HepG2 (cell line): ENCODE results near the gene DPCD. TPM values are rescaled to one million over a fixed set of nuclear protein-coding genes. Genes with fewer than 3 reads are reported as not detected.

Experiments
- ATAC-seq: fragments of 200-7000 bp; cut with Tn5 transposase; 3 replicates; pipeline ENCODE4 v1.9.1; 2020; ENCODE audit warnings: mild to moderate bottlenecking, moderate library complexity
- BruUV-seq: library from RNA; stranded (reverse); fragments of 400-500 nt; replicated peaks from 2 replicates; lab custom pipeline; 2021; lab: Mats Ljungman, UMichigan
- CTCF ChIA-PET: fragments of 300-600 bp; formaldehyde crosslinking; extraction: SDS; loops from one replicate; lab custom pipeline; 2021; ENCODE audit warnings: low total read pairs, inconsistent platforms, low intra/inter-chr PET ratio; lab: Yijun Ruan, JAX
- POLR2A ChIA-PET: fragments of 350-600 bp; sonication (Branson Sonifier 250); formaldehyde crosslinking; loops from one replicate; lab custom pipeline; 2020; ENCODE audit warnings: antibody characterized with exemption, inconsistent platforms; lab: Yijun Ruan, JAX
- DNase-seq: peaks from one replicate; pipeline ENCODE4 v3.0.0-alpha.2; 2015; ENCODE audit warnings: low spot score
- FAIRE-seq: peaks from 3 replicates; lab custom pipeline; 2011; peaks lifted over from hg19 to GRCh38; lab: Jason Lieb, UNC
- H2AFZ ChIP-seq: one replicate; pipeline ENCODE4 v1.6.1; 2011; ENCODE audit warnings: low read length, inconsistent platforms
- H3K27ac ChIP-seq: fragments of 300-600 bp; 3 replicates; pipeline ENCODE4 v1.8.0; 2011; ENCODE audit warnings: mixed run types, mild to moderate bottlenecking, mixed read lengths, low read length, inconsistent platforms; ENCODE audit not compliant: insufficient read depth; ENCODE audit errors: extremely low read length
- H3K27me3 ChIP-seq, 2 experiments: fragments of 200-600 bp in 1 of 2; 2 replicates in 1 of 2; 3 replicates in 1 of 2; pipeline versions ENCODE4 v1.6.0 to v1.8.0; 2011; ENCODE audit warnings: low read length in 2 of 2, mild to moderate bottlenecking in 2 of 2, moderate library complexity in 2 of 2, inconsistent platforms in 1 of 2; ENCODE audit not compliant: insufficient read depth in 2 of 2, control insufficient read depth in 1 of 2
- H3K36me3 ChIP-seq, 2 experiments: fragments of 200-600 bp in 1 of 2; replicated peaks in 1 of 2; 2 replicates in 1 of 2; 3 replicates in 1 of 2; pipeline versions ENCODE4 v1.5.1 to v1.8.0; 2011; ENCODE audit warnings: low read length in 2 of 2, inconsistent platforms in 1 of 2; ENCODE audit not compliant: insufficient read depth in 2 of 2, control insufficient read depth in 1 of 2
- H3K4me1 ChIP-seq: 2 replicates; pipeline ENCODE4 v1.5.1; 2012; ENCODE audit warnings: low read length, inconsistent platforms; ENCODE audit not compliant: insufficient read depth
- H3K4me2 ChIP-seq: 2 replicates; pipeline ENCODE4 v1.6.0; 2011; ENCODE audit warnings: low read depth, low read length, inconsistent platforms
- H3K4me3 ChIP-seq, 3 experiments: fragments of 200-600 bp in 1 of 3; sonication (generic), shearing (Covaris generic) in 1 of 3; replicated peaks in 1 of 3; 2 replicates each; pipeline ENCODE4 v1.5.1; 2011 to 2016; ENCODE audit warnings: low read length in 3 of 3, inconsistent platforms in 2 of 3, low read depth in 2 of 3, mild to moderate bottlenecking in 2 of 3, control low read depth in 1 of 3, mixed read lengths in 1 of 3; ENCODE audit not compliant: insufficient read depth in 1 of 3
- H3K79me2 ChIP-seq: one replicate; pipeline ENCODE4 v1.6.1; 2011; ENCODE audit warnings: low read length, inconsistent platforms; ENCODE audit not compliant: insufficient read depth
- H3K9ac ChIP-seq: 2 replicates; pipeline ENCODE4 v1.6.0; 2011; ENCODE audit warnings: mild to moderate bottlenecking, low read depth, low read length, inconsistent platforms; ENCODE audit not compliant: insufficient read depth
- H3K9me3 ChIP-seq: 2 replicates; pipeline ENCODE4 v1.5.1; 2012; ENCODE audit warnings: mild to moderate bottlenecking, low read length
- H4K20me1 ChIP-seq: 2 replicates; pipeline ENCODE4 v1.6.0; 2011; ENCODE audit warnings: inconsistent platforms, mild to moderate bottlenecking, low read length, moderate library complexity; ENCODE audit not compliant: insufficient read depth
- ARHGAP35 ChIP-seq: sonication (generic); formaldehyde crosslinking; IDR thresholded peaks from 2 replicates; pipeline ENCODE4 v1.9.0; 2022; ENCODE audit warnings: mild to moderate bottlenecking, inconsistent platforms, moderate library complexity, missing genetic modification reagents, borderline replicate concordance
- GATAD1 ChIP-seq: IDR thresholded peaks from 2 replicates; pipeline ENCODE4 v1.6.1; 2016; ENCODE audit warnings: missing genetic modification reagents, missing compliant biosample characterization
- NCOA5 ChIP-seq: sonication (generic); formaldehyde crosslinking; IDR thresholded peaks from 2 replicates; pipeline ENCODE4 v1.4.0; 2020; ENCODE audit warnings: missing genetic modification reagents
- NFE2L2 ChIP-seq: fragments of 150-350 bp; IDR thresholded peaks from 2 replicates; pipeline ENCODE4 v1.6.1; 2014; ENCODE audit warnings: low read length
- SNRNP70 ChIP-seq: fragments of 200-400 bp; formaldehyde crosslinking; IDR thresholded peaks from 2 replicates; pipeline ENCODE4 v1.6.1; 2017; ENCODE audit warnings: mild to moderate bottlenecking, low read depth, low read length, moderate library complexity
- ZIK1 ChIP-seq: sonication (generic); formaldehyde crosslinking; IDR thresholded peaks from 2 replicates; pipeline ENCODE4 v1.5.0; 2020; ENCODE audit warnings: mild to moderate bottlenecking, low read depth, missing genetic modification reagents, borderline replicate concordance
- ZNF12 ChIP-seq: sonication (generic); formaldehyde crosslinking; IDR thresholded peaks from 2 replicates; pipeline ENCODE4 v1.5.0; 2020; ENCODE audit warnings: missing genetic modification reagents
- ZNF20 ChIP-seq: sonication (generic); formaldehyde crosslinking; IDR thresholded peaks from 2 replicates; pipeline ENCODE4 v1.4.0; 2020; ENCODE audit warnings: mild to moderate bottlenecking, moderate library complexity, missing genetic modification reagents
- ZNF205 ChIP-seq: IDR thresholded peaks from 2 replicates; pipeline ENCODE4 v1.6.1; 2018; ENCODE audit warnings: missing biosample characterization, missing genetic modification reagents
- ZNF451 ChIP-seq: sonication (generic); formaldehyde crosslinking; IDR thresholded peaks from 2 replicates; pipeline ENCODE4 v1.5.0; 2020; ENCODE audit warnings: mild to moderate bottlenecking, missing genetic modification reagents
- ZNF572 ChIP-seq: sonication (generic); formaldehyde crosslinking; IDR thresholded peaks from 2 replicates; pipeline ENCODE4 v1.5.1; 2020; ENCODE audit warnings: mild to moderate bottlenecking, missing genetic modification reagents
- ZNF720 ChIP-seq: sonication (generic); formaldehyde crosslinking; IDR thresholded peaks from 2 replicates; pipeline ENCODE4 v1.4.0; 2020; ENCODE audit warnings: missing genetic modification reagents
- ZNF773 ChIP-seq: sonication (generic); formaldehyde crosslinking; IDR thresholded peaks from 2 replicates; pipeline ENCODE4 v1.4.0; 2020; ENCODE audit warnings: missing genetic modification reagents, borderline replicate concordance
- WGBS: methylation state at CpG from one replicate; pipeline ENCODE4 v1.1.6; 2017; ENCODE audit warnings: low lambda C conversion rate; 5-methylcytosine and 5-hydroxymethylcytosine counted together
- in situ Hi-C: cut with HindIII; loops from 2 replicates; pipeline ENCODE4 v1.10.0; 2017; ENCODE audit warnings: low pct_unique_long_range_greater_than_20kb; ENCODE audit not compliant: extremely low pct_ligation_motif_present
- intact Hi-C: fragments of 100-400 bp; cut with micrococcal nuclease; formaldehyde crosslinking; loops from one replicate; pipeline ENCODE4 v1.10.0; 2022; ENCODE audit not compliant: unreplicated experiment
- polyA plus RNA-seq, 8 experiments: library from polyadenylated mRNA; depleted of rRNA in 3 of 8; stranded (reverse) in 7 of 8; unstranded in 1 of 8; fragments of >200 nt; fragmentation: Illumina TruSeq in 4 of 8; extraction: Trizol in 4 of 8; gene quantifications; 2 replicates each; pipeline versions ENCODE4 v1.2.1 to v1.2.3, GENCODE V29; 2011 to 2016; ENCODE audit warnings: low read depth in 4 of 8, missing spikeins in 1 of 8, mixed read lengths in 1 of 8; ENCODE audit not compliant: insufficient read depth in 1 of 8
- total RNA-seq, 5 experiments: library from RNA; depleted of rRNA; stranded (reverse); fragments of >200 nt; fragmentation: Illumina TruSeq; extraction: Trizol; gene quantifications; 2 replicates each; pipeline ENCODE4 v1.2.3, GENCODE V29; 2016; ENCODE audit warnings: low read depth in 1 of 5
- TF ChIP-seq, protein P1 (sequence below): sonication (generic); formaldehyde crosslinking; IDR thresholded peaks from 2 replicates; pipeline ENCODE4 v1.8.0; 2022; ENCODE audit warnings: mild to moderate bottlenecking, missing genetic modification reagents, moderate library complexity

Gene DPCD
- total and polyA plus RNA-seq, 2 of the 13 experiments (the other 11 are each of a cell fraction or from before 2014, with no cell fraction given): 25.2 to 27.0 TPM

DNA sequence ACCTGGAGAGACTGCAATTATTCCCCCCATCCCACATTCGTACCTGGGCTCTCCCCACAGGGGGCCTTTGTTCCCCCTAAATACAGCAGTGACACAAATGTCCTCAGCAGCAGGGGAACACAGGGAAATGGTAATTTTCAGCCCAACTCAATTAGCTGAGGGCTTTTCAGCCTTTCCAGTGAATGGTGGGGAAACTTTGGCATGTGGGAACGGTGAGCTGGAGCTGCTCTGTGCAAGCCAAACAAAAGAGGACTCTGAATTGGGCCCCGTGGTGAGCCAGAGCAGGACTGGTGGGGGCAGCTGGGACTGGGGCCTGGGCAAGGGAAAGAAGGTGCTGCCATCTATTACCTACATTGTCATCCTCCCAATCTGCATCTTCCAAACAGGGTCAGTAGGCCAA is 55.9 kb downstream of the DPCD start:
- FAIRE-seq (no peak), DNase-seq (no peak)
- Histone ChIP-seq H3K27me3 (no peaks in the 10 kb centered on the region), H3K4me1 (no peaks in the 10 kb centered on the region), H3K36me3 (peaks cover 2 to 24% of the 10 kb centered on the region in 2 experiments), H4K20me1 (no peaks in the 10 kb centered on the region), H3K79me2 (no peaks in the 10 kb centered on the region), H3K9me3 (no peaks in the 10 kb centered on the region), H3K4me2 (no peak overlapping the region)
- WGBS: 87% methylated on average over 3 of the region's 3 CpGs
- POLR2A ChIA-PET: no interaction called here
- in situ Hi-C loops: no loop called here
- TF ChIP-seq ZNF720 (CRISPR knock-in tag) (no peak), ZIK1 (CRISPR knock-in tag) (no peak), SNRNP70 (no peak), ZNF773 (CRISPR knock-in tag) (no peak), ZNF572 (CRISPR knock-in tag) (no peak), ZNF205 (CRISPR knock-in tag) (no peak), NCOA5 (no peak), ARHGAP35 (CRISPR knock-in tag) (no peak), GATAD1 (CRISPR knock-in tag) (no peak), NFE2L2 (no peak), ZNF12 (CRISPR knock-in tag) (no peak), ZNF451 (CRISPR knock-in tag) (no peak), ZNF20 (no peak)
- TF ChIP-seq, protein P1, sequence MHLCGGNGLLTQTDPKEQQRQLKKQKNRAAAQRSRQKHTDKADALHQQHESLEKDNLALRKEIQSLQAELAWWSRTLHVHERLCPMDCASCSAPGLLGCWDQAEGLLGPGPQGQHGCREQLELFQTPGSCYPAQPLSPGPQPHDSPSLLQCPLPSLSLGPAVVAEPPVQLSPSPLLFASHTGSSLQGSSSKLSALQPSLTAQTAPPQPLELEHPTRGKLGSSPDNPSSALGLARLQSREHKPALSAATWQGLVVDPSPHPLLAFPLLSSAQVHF (CRISPR knock-in tag): no peak
- TF ChIP-seq, all 625 proteins: peak for 0
- BruUV-seq: no TSS peak
- Histone ChIP-seq H3K4me3 (no peak overlapping the region), H3K27ac (no peak overlapping the region), H2AFZ (no peak overlapping the region), H3K9ac (no peak overlapping the region)
- ATAC-seq: no peak
- CTCF ChIA-PET: no interaction called here
- intact Hi-C loops: no loop called here
